GM13976 (cell line): ENCODE results near the gene MYOT.

Source experiments
- DNase-seq: peaks from one replicate; pipeline ENCODE4 v3.0.0; 2012; ENCODE audit warnings: low spot score
- CTCF ChIP-seq: IDR thresholded peaks from 2 replicates; pipeline ENCODE4 v1.5.1; 2012; ENCODE audit warnings: borderline replicate concordance, mild to moderate bottlenecking; ENCODE audit not compliant: insufficient read depth; ENCODE audit errors: extremely low read depth, missing control alignments, control extremely low read depth
- in situ Hi-C: fragments of 300-500 bp; cut with MboI; formaldehyde crosslinking; loops from one replicate; pipeline ENCODE4 v1.12.0; 2022; ENCODE audit warnings: low sequenced_read_pairs, mixed read lengths, inconsistent platforms; ENCODE audit not compliant: unreplicated experiment

The MYOT gene

GRCh38 chr5:137828664-137829063 lies 39.0 kb upstream of the MYOT start:
- in situ Hi-C loops = no loop called here
- DNase-seq = no peak
- TF ChIP-seq CTCF = no peak

GRCh38 chr5:137831105-137831504 lies 36.6 kb upstream of the MYOT start:
- in situ Hi-C loops = no loop called here
- no peak for TF ChIP-seq CTCF
- DNase-seq = no peak

- DNase-seq = no peak
- in situ Hi-C loops = no loop called here
- no peak for TF ChIP-seq CTCF
These were observed 36.1 kb upstream of the MYOT start for GRCh38 chr5:137831526-137831925.

GRCh38 chr5:137832416-137832815 lies 35.2 kb upstream of the MYOT start:
- no peak for DNase-seq
- in situ Hi-C loops = no loop called here
- TF ChIP-seq CTCF = no peak

GRCh38 chr5:137833463-137833862 lies 34.2 kb upstream of the MYOT start:
- in situ Hi-C loops = no loop called here
- no peak for TF ChIP-seq CTCF
- DNase-seq = no peak

GRCh38 chr5:137834498-137835049 lies 33.1 kb upstream of the MYOT start:
- TF ChIP-seq CTCF = no peak
- in situ Hi-C loops = no loop called here
- no peak for DNase-seq

GRCh38 chr5:137836298-137836697 lies 31.4 kb upstream of the MYOT start:
- in situ Hi-C loops = no loop called here
- no peak for DNase-seq
- TF ChIP-seq CTCF = no peak
